Neuronal stem cell (in vitro differentiated cells): ENCODE data around the gene MAMLD1.

ENCODE experiments used
- DNase-seq: peaks from one replicate; pipeline ENCODE4 v3.0.0-alpha.2; 2013; ENCODE audit warnings: low spot score
- H2AFZ ChIP-seq: one replicate; pipeline ENCODE4 v1.6.1; 2013; ENCODE audit warnings: mild to moderate bottlenecking, low read length, inconsistent platforms
- H2AK5ac ChIP-seq: 2 replicates; pipeline ENCODE4 v1.6.1; 2013; ENCODE audit warnings: low read depth, mild to moderate bottlenecking, inconsistent platforms, low read length, moderate library complexity, mixed read lengths
- H2BK120ac ChIP-seq: 2 replicates; pipeline ENCODE4 v1.6.1; 2013; ENCODE audit warnings: low read depth, mild to moderate bottlenecking, inconsistent platforms, low read length, moderate library complexity, mixed read lengths
- H2BK12ac ChIP-seq: one replicate; pipeline ENCODE4 v1.6.1; 2013; ENCODE audit warnings: low read length, inconsistent platforms
- H2BK15ac ChIP-seq: 2 replicates; pipeline ENCODE4 v1.6.1; 2013; ENCODE audit warnings: mild to moderate bottlenecking, low read length, inconsistent platforms, mixed read lengths
- H2BK5ac ChIP-seq: one replicate; pipeline ENCODE4 v1.6.1; 2013; ENCODE audit warnings: inconsistent platforms, mild to moderate bottlenecking, low read length, moderate library complexity
- H3K14ac ChIP-seq: one replicate; pipeline ENCODE4 v1.6.1; 2013; ENCODE audit warnings: low read length, inconsistent platforms
- H3K18ac ChIP-seq: 2 replicates; pipeline ENCODE4 v1.6.1; 2013; ENCODE audit warnings: low read length, inconsistent platforms
- H3K23ac ChIP-seq: 2 replicates; pipeline ENCODE4 v1.6.1; 2013; ENCODE audit warnings: low read depth, mild to moderate bottlenecking, mixed read lengths, low read length, inconsistent platforms; ENCODE audit not compliant: poor library complexity
- H3K27ac ChIP-seq: replicated peaks from 3 replicates; pipeline ENCODE4 v1.5.1; 2013; ENCODE audit warnings: low read length, inconsistent platforms
- H3K27me3 ChIP-seq, 3 experiments: 2 replicates each; pipeline ENCODE4 v1.6.1; 2013; ENCODE audit warnings: low read length in 3 of 3, mild to moderate bottlenecking in 2 of 3, inconsistent platforms in 1 of 3, low read depth in 1 of 3, mixed read lengths in 1 of 3, moderate library complexity in 1 of 3; ENCODE audit not compliant: control insufficient read depth in 3 of 3, insufficient read depth in 3 of 3
- H3K36me3 ChIP-seq, 2 donors: replicated peaks in 1 of 2; 2 replicates each; pipeline ENCODE4 v1.6.1; 2013; ENCODE audit warnings: low read length in 2 of 2; ENCODE audit not compliant: control insufficient read depth in 2 of 2, insufficient read depth in 2 of 2
- H3K4ac ChIP-seq: 2 replicates; pipeline ENCODE4 v1.6.1; 2013; ENCODE audit warnings: inconsistent platforms, mild to moderate bottlenecking, low read length, moderate library complexity
- H3K4me1 ChIP-seq, 2 donors: 1 replicate in 1 of 2; 2 replicates in 1 of 2; pipeline ENCODE4 v1.6.1; 2013; ENCODE audit warnings: low read length in 2 of 2, low read depth in 1 of 2; ENCODE audit not compliant: control insufficient read depth in 2 of 2, insufficient read depth in 1 of 2
- H3K4me2 ChIP-seq: one replicate; pipeline ENCODE4 v1.6.1; 2013; ENCODE audit warnings: mild to moderate bottlenecking, low read length, inconsistent platforms; ENCODE audit not compliant: insufficient read depth, poor library complexity, severe bottlenecking
- H3K4me3 ChIP-seq, 2 donors: 2 replicates each; pipeline ENCODE4 v1.5.1; 2013; ENCODE audit warnings: low read length in 2 of 2, mild to moderate bottlenecking in 2 of 2, inconsistent platforms in 1 of 2, moderate library complexity in 1 of 2
- H3K79me1 ChIP-seq: one replicate; pipeline ENCODE4 v1.6.1; 2013; ENCODE audit warnings: low read depth, mild to moderate bottlenecking, inconsistent platforms, low read length, moderate library complexity
- H3K9ac ChIP-seq: one replicate; pipeline ENCODE4 v1.6.1; 2013; ENCODE audit warnings: mild to moderate bottlenecking, low read depth, low read length, inconsistent platforms; ENCODE audit not compliant: poor library complexity
- H3K9me3 ChIP-seq, 2 donors: replicated peaks in 1 of 2; 2 replicates each; pipeline versions ENCODE3 to v1.6.1; 2013; ENCODE audit warnings: low read length in 2 of 2, mild to moderate bottlenecking in 2 of 2, inconsistent platforms in 1 of 2, low read depth in 1 of 2, mixed read lengths in 1 of 2, moderate library complexity in 1 of 2; ENCODE audit not compliant: control insufficient read depth in 2 of 2, insufficient read depth in 1 of 2
- H4K8ac ChIP-seq: one replicate; pipeline ENCODE4 v1.6.1; 2013; ENCODE audit warnings: low read depth, mild to moderate bottlenecking, inconsistent platforms, low read length, moderate library complexity
- H4K91ac ChIP-seq: one replicate; pipeline ENCODE4 v1.6.1; 2013; ENCODE audit warnings: low read length, low read depth, mild to moderate bottlenecking, inconsistent platforms; ENCODE audit not compliant: poor library complexity
- WGBS, 2 donors: extraction: QIAGEN DNeasy Blood & Tissue Kit; methylation state at CpG; one replicate each; pipeline ENCODE4 v1.1.7; 2013; ENCODE audit warnings: missing lambda C conversion rate in 2 of 2, mixed read lengths in 1 of 2; ENCODE audit not compliant: insufficient read length in 2 of 2, insufficient replicate concordance in 1 of 2; ENCODE audit errors: extremely low coverage in 2 of 2; 5-methylcytosine and 5-hydroxymethylcytosine counted together

Gene MAMLD1

DNA sequence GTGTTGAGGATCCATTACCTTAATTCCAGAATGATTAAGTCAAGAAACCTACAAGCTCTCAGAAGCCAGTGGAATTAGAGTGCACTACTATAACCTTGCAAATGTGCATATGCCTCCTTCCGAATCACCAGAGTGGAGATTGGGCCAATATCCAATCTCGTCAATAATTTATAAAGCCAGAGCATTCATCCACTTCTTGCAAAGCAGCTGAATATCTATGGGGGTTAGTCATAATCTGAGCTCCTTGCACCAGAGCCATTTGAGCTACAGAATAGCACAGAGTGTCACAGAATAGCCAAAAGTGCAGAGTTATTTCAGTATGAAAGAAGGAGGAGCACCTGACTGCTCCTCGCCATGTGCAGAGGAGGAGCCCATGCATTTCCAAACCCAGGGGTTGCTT is 136.1 kb downstream of the MAMLD1 start:
- H2AK5ac ChIP-seq: no peak overlapping the region
- no peak overlapping the region for H3K4ac ChIP-seq
- H3K4me1 ChIP-seq: peaks cover 0 to 5% of the 10 kb centered on the region in 2 donors
- DNase-seq: no peak
- peaks cover 2% of the 10 kb centered on the region for H3K79me1 ChIP-seq
- H3K9me3 ChIP-seq: no peaks in the 10 kb centered on the region
- H3K18ac ChIP-seq: no peak overlapping the region
- H3K27me3 ChIP-seq: peaks cover 0 to 3% (median 0%) of the 10 kb centered on the region in 3 experiments
- no peak overlapping the region for H3K14ac ChIP-seq
- WGBS, 2 donors: no CpG with 5 or more reads among the region's 3 CpGs
- H4K8ac ChIP-seq: no peak overlapping the region
- H2AFZ ChIP-seq: no peak overlapping the region
- H3K4me2 ChIP-seq: no peak overlapping the region
- no peak overlapping the region for H3K23ac ChIP-seq
- H2BK15ac ChIP-seq: no peak overlapping the region
- H2BK12ac ChIP-seq: no peak overlapping the region
- no peak overlapping the region for H3K27ac ChIP-seq
- H4K91ac ChIP-seq: no peak overlapping the region
- H3K36me3 ChIP-seq: no peaks in the 10 kb centered on the region
- no peak overlapping the region for H2BK5ac ChIP-seq
- H3K4me3 ChIP-seq: no peak overlapping the region
- H3K9ac ChIP-seq: no peak overlapping the region
- no peak overlapping the region for H2BK120ac ChIP-seq

DNA sequence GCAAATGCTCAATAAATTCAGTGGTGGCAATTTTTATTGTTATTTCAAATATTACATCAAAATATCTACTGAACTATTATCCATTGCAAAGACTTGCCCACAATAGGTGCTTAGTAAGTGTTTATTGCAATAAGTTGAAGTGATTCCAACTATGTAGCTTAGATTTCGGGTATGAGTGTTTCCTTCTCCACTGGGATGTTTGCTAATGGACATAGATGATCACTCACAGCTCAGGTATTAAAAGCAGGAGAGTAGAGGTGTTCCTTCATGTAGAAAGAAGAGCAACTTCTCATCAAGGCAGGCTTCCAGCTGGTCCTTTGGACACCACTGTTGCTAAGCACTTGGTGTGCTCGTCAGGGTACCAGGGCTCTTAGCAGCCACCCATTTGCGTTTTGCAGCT is 139.0 kb downstream of the MAMLD1 start:
- no peak overlapping the region for H3K14ac ChIP-seq
- no peak overlapping the region for H3K9ac ChIP-seq
- peaks cover 0 to 3% (median 0%) of the 10 kb centered on the region in 3 experiments for H3K27me3 ChIP-seq
- no peak overlapping the region for H3K18ac ChIP-seq
- no peak overlapping the region for H3K4me3 ChIP-seq
- H3K23ac ChIP-seq: no peak overlapping the region
- no peak for DNase-seq
- H2BK120ac ChIP-seq: no peak overlapping the region
- no peak overlapping the region for H2BK15ac ChIP-seq
- WGBS, 2 donors: no CpG with 5 or more reads among the region's 3 CpGs
- no peak overlapping the region for H2AK5ac ChIP-seq
- peaks cover 11 to 15% of the 10 kb centered on the region in 2 donors for H3K4me1 ChIP-seq
- no peaks in the 10 kb centered on the region for H3K9me3 ChIP-seq
- no peak overlapping the region for H3K4ac ChIP-seq
- no peak overlapping the region for H4K8ac ChIP-seq
- H2BK12ac ChIP-seq: no peak overlapping the region
- H3K27ac ChIP-seq: no peak overlapping the region
- H2AFZ ChIP-seq: no peak overlapping the region
- peaks cover 2% of the 10 kb centered on the region for H3K79me1 ChIP-seq
- no peak overlapping the region for H3K4me2 ChIP-seq
- H4K91ac ChIP-seq: no peak overlapping the region
- no peak overlapping the region for H2BK5ac ChIP-seq
- no peaks in the 10 kb centered on the region for H3K36me3 ChIP-seq

DNA sequence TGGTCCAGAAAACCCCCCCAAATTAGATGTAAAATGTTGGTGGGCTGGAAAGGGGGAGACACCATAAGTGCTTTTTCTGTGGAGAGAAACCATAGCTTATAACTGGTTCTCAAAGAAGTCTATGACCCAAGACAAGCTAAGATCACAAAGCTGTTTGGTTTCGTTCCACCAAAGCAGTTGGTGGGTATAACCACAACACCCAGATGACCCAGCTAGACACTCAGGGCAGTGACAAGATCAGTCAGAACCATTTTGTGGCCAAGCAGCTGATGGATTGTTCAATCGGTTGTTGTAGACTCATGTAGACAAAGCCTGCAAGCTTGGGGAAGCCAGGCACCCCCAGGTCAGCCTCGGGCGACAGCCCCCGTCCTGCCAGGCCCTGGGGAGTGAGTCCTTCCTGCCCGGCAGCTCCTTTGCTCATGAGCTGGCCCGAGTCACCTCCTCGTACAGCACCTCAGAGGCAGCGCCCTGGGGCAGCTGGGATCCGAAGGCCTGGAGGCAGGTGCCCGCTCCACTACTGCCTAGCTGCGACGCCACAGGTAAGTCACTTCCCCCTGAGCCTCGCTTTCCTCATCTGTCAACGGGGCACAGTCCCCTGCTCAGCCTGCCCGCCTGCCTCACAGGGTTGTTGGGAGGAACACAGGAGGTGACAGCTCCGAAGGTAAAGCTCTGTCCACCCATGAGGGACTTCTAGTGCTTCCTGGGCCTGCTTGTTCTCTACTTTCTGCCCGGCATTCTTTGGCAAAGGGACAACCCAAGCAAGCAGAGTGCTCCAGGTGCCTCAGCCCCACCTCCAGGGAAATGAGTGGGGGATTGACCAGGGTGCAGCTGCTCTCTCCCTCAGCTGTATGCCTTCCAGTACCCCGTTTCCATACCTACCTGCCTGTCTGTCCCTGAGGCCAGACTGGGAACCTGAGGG is 140.1 kb downstream of the MAMLD1 start:
- Histone ChIP-seq H3K9me3 (no peaks in the 10 kb centered on the region), H4K91ac (no peak overlapping the region), H3K36me3 (no peaks in the 10 kb centered on the region), H4K8ac (no peak overlapping the region), H3K4me1 (peaks cover 13 to 22% of the 10 kb centered on the region in 2 donors), H2BK15ac (no peak overlapping the region), H2AK5ac (no peak overlapping the region), H3K4me3 (no peak overlapping the region), H3K79me1 (peaks cover 2% of the 10 kb centered on the region), H2BK120ac (no peak overlapping the region), H3K23ac (peak overlapping the region; percentile 43), H3K14ac (no peak overlapping the region), H2AFZ (no peak overlapping the region), H3K27me3 (peaks cover 0 to 3% (median 0%) of the 10 kb centered on the region in 3 experiments), H2BK5ac (no peak overlapping the region), H3K9ac (no peak overlapping the region), H3K4me2 (no peak overlapping the region), H3K27ac (no peak overlapping the region), H2BK12ac (no peak overlapping the region), H3K4ac (no peak overlapping the region), H3K18ac (peak overlapping the region; percentile 28)
- DNase-seq: no peak
- no CpG with 5 or more reads among the region's 19 CpGs for WGBS, 2 donors

DNA sequence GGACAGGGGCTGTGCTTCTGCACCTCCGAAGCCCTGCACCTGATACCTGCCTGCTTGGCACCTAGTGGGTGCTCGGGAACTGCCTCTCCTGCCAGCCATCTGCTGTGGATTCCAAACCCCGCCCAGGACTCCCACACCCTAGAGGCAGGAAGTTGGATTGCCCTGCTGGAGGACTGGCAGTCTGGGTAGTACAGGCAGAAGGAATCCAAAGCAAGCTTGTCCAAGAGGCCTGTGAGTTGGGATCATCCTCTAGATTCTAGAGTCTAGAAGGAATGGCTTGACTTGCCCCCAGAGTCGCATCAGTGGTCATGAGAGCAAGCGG is 140.7 kb downstream of the MAMLD1 start:
- no peak for DNase-seq
- H3K4me2 ChIP-seq: no peak overlapping the region

More for the DNA sequence above, 140.7 kb downstream of the MAMLD1 start:
- H3K18ac ChIP-seq: no peak overlapping the region
- H3K27ac ChIP-seq: no peak overlapping the region
- H4K8ac ChIP-seq: no peak overlapping the region
- H4K91ac ChIP-seq: no peak overlapping the region
- H3K9ac ChIP-seq: no peak overlapping the region
- peaks cover 13 to 26% of the 10 kb centered on the region in 2 donors for H3K4me1 ChIP-seq
- no peaks in the 10 kb centered on the region for H3K36me3 ChIP-seq
- no peak overlapping the region for H2BK12ac ChIP-seq
- no peak overlapping the region for H2AK5ac ChIP-seq
- no peak overlapping the region for H3K4ac ChIP-seq
- no peak overlapping the region for H3K4me3 ChIP-seq
- H2BK15ac ChIP-seq: no peak overlapping the region
- H3K79me1 ChIP-seq: peaks cover 2% of the 10 kb centered on the region
- no peak overlapping the region for H2AFZ ChIP-seq
- peaks cover 0 to 3% (median 0%) of the 10 kb centered on the region in 3 experiments for H3K27me3 ChIP-seq
- no peak overlapping the region for H2BK120ac ChIP-seq
- H3K23ac ChIP-seq: no peak overlapping the region
- no peak overlapping the region for H2BK5ac ChIP-seq
- H3K14ac ChIP-seq: peak overlapping the region; percentile 38
- WGBS, 2 donors: no CpG with 5 or more reads among the region's 5 CpGs
- H3K9me3 ChIP-seq: no peaks in the 10 kb centered on the region
